ENCODE data around the gene THBS1.

- TF ChIP-seq CTCF (conservative IDR thresholded peaks at IDR 0.05; ENCODE audit: low read length) (no peak), EZH2phosphoT487 (IDR thresholded peaks at IDR 0.05; ENCODE audit: borderline replicate concordance, low read depth, low read length) (no peak)
Measured at GRCh38 chr15:39539466-39539865, 41.4 kb upstream of the THBS1 start.
